Fibroblast of the aortic adventitia (primary cell): ENCODE results near the gene LRRC28. TPM values are rescaled to one million over a fixed set of nuclear protein-coding genes. Genes with fewer than 3 reads are reported as not detected.
"Not testable (repeated sequence)": the region's sequence is repeated elsewhere in the genome, so short reads cannot be mapped to it uniquely, and the experiment has no call there.

Experiments used
- DNase-seq: peaks from one replicate; pipeline ENCODE4 v3.0.0-alpha.2; 2010; ENCODE audit warnings: low read depth
- H3K4me3 ChIP-seq: 2 replicates; pipeline ENCODE4 v1.5.1; 2011; ENCODE audit warnings: low read depth, mild to moderate bottlenecking, control low read depth, low read length, moderate library complexity
- total RNA-seq: library from RNA; depleted of rRNA; stranded (reverse); fragments of >200 nt; gene quantifications from 2 replicates; pipeline ENCODE4 v1.2.3, GENCODE V29; 2012; ENCODE audit warnings: low replicate concordance
- TF ChIP-seq, protein P1 (sequence below): IDR thresholded peaks from 2 replicates; pipeline ENCODE4 v1.5.1; 2011; ENCODE audit warnings: mild to moderate bottlenecking, low read length, control low read depth, inconsistent platforms; ENCODE audit not compliant: insufficient read depth

LRRC28 gene
- total RNA-seq, 1 donor = 28.0 TPM

DNA sequence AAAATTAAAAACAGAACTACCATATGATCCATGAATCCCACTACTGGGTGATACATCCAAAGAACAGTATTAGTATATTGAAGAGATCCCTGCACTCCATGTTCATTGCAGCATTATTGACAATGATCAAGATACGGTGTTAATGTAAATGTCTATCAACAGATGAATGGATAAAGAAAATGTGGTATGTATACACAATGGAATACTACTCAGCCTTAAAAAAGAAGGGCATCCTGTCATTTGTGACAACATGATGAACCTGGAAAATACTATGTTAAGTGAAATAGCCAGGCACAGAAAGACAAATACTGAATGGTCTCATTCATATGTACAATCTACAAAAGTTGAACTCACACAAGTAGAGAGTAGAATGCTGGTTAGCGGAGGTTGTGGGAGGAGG is 18.5 kb upstream of the LRRC28 start:
- H3K4me3 ChIP-seq = no peak overlapping the region
- TF ChIP-seq, protein P1, sequence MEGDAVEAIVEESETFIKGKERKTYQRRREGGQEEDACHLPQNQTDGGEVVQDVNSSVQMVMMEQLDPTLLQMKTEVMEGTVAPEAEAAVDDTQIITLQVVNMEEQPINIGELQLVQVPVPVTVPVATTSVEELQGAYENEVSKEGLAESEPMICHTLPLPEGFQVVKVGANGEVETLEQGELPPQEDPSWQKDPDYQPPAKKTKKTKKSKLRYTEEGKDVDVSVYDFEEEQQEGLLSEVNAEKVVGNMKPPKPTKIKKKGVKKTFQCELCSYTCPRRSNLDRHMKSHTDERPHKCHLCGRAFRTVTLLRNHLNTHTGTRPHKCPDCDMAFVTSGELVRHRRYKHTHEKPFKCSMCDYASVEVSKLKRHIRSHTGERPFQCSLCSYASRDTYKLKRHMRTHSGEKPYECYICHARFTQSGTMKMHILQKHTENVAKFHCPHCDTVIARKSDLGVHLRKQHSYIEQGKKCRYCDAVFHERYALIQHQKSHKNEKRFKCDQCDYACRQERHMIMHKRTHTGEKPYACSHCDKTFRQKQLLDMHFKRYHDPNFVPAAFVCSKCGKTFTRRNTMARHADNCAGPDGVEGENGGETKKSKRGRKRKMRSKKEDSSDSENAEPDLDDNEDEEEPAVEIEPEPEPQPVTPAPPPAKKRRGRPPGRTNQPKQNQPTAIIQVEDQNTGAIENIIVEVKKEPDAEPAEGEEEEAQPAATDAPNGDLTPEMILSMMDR = no peak
- DNase-seq = no peak

DNA sequence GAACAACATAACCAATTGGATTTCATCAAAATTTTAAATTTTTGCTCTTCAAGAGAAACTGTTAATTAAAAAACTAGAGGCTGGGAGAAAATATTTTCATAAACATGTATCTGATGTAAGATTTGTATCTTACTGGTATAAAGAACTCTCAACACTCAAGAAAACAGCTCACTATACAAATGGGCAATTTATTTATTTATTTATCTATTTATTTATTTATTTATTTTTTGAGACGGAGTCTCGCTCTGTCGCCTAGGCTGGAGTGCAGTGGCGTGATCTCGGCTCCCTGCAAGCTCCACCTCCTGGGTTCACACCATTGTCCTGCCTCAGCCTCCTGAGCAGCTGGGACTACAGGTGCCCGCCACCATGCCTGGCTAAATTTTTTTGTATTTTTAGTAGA is 17.1 kb upstream of the LRRC28 start:
- not testable (repeated sequence) for DNase-seq, H3K4me3 ChIP-seq

DNA sequence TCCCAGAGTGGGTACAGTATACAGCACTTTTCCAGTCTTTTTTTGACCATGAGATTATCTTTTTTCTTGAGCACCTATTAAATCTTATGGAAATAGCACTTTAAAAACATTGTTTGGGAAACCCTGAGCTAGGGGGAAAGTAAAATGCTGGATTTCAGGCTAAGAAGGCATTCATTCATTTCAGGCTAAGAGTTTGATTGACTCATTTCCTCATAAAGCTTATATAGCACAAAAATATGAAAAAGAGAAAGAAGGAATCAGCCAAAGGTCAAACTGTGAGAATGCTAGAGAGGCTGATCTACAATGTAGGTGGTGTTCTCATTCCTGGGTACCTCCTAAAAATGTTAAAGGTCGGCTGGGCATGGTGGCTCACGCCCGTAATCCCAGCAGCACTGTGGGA is 12.4 kb upstream of the LRRC28 start:
- DNase-seq = no peak
- TF ChIP-seq, protein P1 = no peak
- no peak overlapping the region for H3K4me3 ChIP-seq

DNA sequence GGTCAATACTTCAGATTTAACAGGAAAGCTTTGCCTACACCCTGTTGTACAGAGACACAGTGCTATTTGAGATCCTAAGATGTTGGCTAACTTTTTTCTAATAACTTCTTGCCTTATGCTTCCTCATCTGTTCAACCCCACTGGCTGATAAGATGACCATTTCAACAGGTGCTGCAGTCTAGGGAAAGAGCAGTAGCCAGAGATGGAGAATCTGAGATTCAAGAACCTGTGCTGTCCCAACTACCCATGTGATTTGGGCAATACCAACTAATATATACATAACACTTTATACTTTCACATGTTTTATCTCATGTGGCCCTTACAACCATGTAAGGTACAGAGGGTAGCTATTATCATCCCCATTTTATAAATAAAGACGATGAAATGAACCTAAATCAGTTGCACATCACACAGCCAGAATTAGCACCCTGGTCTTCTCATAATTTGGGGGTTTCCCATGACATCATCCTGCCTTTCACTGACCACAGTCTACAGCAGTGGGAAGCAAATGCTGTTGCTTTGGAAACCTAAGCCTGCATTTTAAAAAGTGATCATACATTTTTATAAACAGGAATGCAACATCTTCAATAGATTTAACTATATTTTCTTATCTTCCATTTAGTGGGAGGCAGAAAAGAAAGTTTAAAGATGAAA is 11.6 kb upstream of the LRRC28 start:
- DNase-seq = no peak
- TF ChIP-seq, protein P1 = no peak
- no peak overlapping the region for H3K4me3 ChIP-seq

DNA sequence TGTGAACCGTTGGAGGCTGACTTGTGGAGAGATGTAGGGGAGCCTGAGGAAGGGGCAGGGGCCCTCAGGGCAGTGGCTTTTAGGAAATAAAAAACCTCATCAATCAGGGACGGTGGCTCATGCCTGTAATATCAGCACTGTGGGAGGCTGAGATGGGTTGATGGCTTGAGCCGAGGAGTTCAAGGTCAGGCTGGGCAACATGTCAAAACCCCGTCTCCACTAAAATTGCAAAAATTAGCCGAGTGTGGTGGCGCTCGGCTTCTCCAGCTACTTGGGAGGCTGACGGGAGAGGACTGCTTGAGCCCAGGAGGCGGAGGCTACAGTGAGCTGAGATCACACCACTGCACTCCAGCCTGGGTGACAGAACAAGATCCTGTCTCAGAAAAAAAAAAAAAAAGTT is 9.5 kb upstream of the LRRC28 start:
- no peak overlapping the region for H3K4me3 ChIP-seq
- no peak for DNase-seq
- TF ChIP-seq, protein P1 = no peak

DNA sequence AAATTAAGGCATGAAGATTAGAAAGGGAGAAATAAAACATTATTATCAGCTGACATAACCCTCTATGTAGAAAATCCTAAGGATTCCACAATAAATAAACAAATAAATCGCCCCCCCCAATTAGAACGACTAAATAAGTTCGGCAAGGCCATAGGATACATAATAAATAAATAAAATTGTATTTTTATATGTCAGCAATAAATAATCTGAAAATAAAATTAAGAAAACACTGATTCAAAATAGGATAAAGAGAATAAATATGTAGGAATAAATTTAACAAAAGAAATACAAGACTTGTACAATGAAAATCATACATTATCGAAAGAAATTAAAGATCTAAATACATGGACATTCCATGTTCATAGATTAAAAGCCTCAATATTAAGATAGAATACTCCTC is 7.0 kb upstream of the LRRC28 start:
- TF ChIP-seq, protein P1 = no peak
- no peak for DNase-seq
- no peak overlapping the region for H3K4me3 ChIP-seq

DNA sequence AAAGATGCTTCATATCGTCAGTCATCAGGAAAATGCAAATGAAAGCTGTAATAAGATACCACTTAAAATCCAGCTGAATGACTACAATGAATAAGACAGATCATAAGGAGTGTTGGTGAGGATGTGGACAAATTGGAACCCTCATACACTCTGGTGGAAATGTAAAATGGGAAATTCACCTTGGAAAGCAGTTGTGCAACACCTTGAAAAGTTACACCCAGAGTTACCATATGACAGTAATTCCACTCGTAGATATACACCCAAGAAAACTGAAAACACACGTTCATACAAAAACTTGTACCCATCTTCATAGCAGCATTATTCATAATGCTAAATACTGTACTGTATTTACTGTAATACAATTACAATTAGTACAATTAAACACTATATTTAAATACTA is 4.2 kb upstream of the LRRC28 start:
- DNase-seq = no peak
- TF ChIP-seq, protein P1 = no peak
- H3K4me3 ChIP-seq = no peak overlapping the region
